Measurements from ENCODE around the gene ZCCHC4. TPM values are rescaled to one million over a fixed set of nuclear protein-coding genes. Genes with fewer than 3 reads are reported as not detected.

Gene ZCCHC4, protein sequence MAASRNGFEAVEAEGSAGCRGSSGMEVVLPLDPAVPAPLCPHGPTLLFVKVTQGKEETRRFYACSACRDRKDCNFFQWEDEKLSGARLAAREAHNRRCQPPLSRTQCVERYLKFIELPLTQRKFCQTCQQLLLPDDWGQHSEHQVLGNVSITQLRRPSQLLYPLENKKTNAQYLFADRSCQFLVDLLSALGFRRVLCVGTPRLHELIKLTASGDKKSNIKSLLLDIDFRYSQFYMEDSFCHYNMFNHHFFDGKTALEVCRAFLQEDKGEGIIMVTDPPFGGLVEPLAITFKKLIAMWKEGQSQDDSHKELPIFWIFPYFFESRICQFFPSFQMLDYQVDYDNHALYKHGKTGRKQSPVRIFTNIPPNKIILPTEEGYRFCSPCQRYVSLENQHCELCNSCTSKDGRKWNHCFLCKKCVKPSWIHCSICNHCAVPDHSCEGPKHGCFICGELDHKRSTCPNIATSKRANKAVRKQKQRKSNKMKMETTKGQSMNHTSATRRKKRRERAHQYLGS
- 11.4 TPM for total RNA-seq

DNA sequence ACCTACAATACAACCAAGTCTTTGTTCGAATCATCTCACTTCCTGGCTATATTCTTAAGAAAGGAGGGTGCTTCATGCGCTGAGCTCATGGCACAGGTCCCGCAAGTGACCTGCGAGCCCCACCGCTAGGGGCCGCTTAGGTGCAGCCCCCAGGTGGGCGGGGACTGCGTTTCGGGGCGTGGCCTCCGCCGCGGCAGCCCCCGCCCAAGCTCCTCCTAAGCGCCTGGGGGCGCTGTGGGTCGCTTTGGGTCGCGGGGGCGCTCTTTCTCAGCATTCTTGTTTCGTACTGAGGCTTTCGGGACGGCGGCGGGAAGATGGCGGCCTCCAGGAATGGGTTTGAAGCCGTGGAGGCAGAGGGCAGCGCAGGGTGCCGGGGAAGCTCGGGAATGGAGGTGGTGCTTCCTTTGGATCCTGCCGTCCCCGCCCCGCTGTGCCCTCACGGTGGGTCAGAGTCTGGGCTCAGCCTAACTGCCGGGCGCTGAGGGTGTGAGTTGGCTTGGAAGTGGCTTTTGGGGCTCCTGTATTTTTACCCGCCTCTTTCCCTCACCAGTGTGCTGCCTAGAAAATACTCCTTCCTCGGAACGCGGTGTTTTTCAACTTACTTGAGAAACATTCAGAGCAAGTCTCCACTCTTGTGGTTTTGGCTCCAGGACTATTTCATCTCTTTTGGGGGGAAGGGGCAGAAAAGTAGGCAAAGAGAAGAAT is at the start of gene ZCCHC4:
Gene ZCCHC4, plus strand, starts transcription at position 279 of the 705 bp plus-strand sequence. Its CDS starts 36 bp downstream, at position 315.
- FAIRE-seq (no peak), DNase-seq (ENCODE audit: low spot score in 2 of 2) (peak; percentile 70 to 83)

DNA sequence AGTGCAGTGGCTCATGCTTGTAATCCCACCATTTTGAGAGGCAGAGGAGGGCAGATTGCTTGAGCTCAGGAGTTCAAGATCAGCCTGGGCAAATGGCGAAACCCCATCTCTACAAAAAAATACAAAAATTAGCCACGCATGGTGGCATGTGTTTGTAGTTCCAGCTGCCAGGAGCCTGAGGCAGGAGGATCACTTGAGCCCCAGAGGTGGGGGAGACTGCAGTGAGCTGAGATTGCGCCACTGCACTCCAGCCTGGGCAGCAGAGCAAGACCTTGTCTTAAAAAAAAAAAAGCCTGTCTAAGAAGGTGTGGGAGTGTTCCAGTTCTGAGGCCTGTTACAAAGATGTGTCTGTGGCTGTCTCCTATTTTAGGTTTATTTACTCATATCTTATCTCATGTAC is 40.7 kb upstream of the ZCCHC4 start:
- FAIRE-seq = no peak
- DNase-seq (ENCODE audit: low spot score in 2 of 2) = no peak

- DNase-seq (ENCODE audit: low spot score in 2 of 2) (no peak), FAIRE-seq (no peak)
Measured at GRCh38 chr4:25280210-25280609, 32.4 kb upstream of the ZCCHC4 start.

GRCh38 chr4:25283948-25284347 is 28.6 kb upstream of the ZCCHC4 start:
- DNase-seq (ENCODE audit: low spot score in 2 of 2) (no peak), FAIRE-seq (no peak)

DNA sequence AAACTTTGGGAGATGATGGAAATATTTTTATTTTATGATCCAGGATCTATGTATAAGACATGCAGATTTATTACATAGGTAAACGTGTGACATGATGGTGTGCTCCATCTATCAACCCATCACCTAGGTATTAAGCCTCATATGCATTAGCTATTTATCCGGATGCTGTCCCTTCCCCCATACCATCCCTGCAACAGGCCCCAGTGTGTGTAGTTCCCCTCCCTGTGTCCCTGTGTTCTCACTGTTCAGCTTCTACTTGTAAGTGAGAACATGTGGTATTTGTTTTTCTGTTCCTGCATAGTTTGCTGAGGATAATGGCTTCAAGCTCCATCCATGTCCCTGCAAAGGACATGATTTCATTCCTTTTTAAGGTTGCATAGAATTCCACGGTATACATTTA is 28.1 kb upstream of the ZCCHC4 start:
- FAIRE-seq = no peak

GRCh38 chr4:25290490-25291067 is 22.0 kb upstream of the ZCCHC4 start:
- FAIRE-seq (no peak), DNase-seq (ENCODE audit: low spot score in 2 of 2) (no peak)

More for the DNA sequence above, 28.1 kb upstream of the ZCCHC4 start:
- no peak for DNase-seq (ENCODE audit: low spot score in 2 of 2)

- no peak for FAIRE-seq
- DNase-seq (ENCODE audit: low spot score in 2 of 2) = no peak
Measured at GRCh38 chr4:25291158-25291733, 21.3 kb upstream of the ZCCHC4 start.

GRCh38 chr4:25297528-25298242 is 14.9 kb upstream of the ZCCHC4 start:
- DNase-seq (ENCODE audit: low spot score in 2 of 2) = no peak
- no peak for FAIRE-seq

DNA sequence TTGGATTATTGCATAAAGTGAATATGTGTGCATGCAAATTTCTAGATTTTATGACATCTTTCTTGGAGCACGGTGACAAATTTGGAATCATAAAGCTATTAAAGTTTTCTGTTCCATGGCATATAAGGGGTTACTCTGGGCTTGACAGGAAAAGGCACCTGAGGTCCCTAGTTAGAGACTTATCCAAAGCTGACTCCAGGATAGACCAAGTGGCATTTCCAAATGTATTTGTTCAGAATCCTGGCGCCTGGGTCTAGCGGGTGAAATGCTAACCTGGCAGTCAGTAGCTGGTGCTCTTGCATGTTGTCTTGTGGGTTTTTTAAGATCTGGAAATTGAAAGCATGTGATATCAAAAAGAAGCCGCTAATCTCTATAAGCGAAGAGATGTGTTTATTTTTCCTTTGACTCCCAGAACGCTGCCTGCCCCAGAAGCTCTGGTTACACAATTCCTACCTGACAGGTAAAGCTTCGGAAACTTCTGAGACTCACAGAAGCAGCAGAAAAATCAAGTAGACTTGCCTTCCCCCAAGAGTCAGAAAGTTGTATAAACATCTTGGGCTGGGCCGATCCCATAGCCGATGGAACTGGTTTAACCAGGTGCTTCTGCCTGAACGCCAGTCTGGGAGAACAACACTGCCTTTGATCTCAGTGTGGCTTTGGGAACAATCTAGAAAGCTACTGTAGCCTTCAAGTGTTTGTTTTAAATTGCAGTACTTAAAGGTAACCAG is 12.9 kb upstream of the ZCCHC4 start:
- FAIRE-seq (no peak), DNase-seq (ENCODE audit: low spot score in 2 of 2) (no peak)

GRCh38 chr4:25301471-25301870 is 11.1 kb upstream of the ZCCHC4 start:
- FAIRE-seq = no peak

DNA sequence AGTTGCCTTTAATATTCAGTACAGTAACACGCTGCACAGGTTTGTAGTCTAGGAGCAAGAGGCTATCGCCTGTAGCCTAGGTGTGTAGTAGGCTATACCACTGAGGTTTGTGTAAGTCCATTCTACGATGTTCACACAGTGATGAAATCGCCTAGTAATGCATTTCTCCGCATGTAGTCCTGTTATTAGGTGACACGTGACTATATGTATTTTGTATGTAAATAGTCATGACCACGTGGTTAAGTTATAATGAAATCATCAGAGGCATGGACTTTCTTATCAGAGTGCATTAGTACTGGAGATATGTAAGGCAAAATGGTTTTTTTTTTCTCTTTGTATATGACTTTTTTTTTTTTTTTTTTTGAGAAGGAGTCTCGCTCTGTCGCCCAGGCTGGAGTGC is 9.9 kb upstream of the ZCCHC4 start:
- DNase-seq (ENCODE audit: low spot score in 2 of 2) (no peak), FAIRE-seq (no peak)

More at GRCh38 chr4:25301471-25301870, 11.1 kb upstream of the ZCCHC4 start:
- DNase-seq (ENCODE audit: low spot score in 2 of 2) = no peak

DNA sequence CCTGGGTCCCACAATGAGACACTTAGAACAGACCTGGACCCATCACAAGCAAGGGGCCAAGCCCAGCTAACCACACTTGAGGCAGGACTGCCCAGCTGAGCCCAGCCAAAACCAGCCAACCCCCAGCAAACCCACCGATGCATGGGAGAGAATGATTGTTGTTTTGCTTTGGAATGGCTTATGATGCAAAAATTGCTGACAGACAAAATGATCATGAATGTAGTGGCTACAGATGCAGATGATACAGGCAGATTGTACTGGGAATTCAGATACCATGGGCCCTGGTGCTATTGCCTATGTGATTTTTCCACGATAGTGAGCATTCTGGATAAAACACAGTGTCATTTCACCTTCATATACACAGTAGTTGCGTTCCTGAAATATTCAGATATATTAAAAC is 9.0 kb upstream of the ZCCHC4 start:
- FAIRE-seq (no peak), DNase-seq (ENCODE audit: low spot score in 2 of 2) (no peak)

- DNase-seq (ENCODE audit: low spot score in 2 of 2) = no peak
- no peak for FAIRE-seq
Measured at GRCh38 chr4:25306518-25307057, 6.0 kb upstream of the ZCCHC4 start.

- no peak for FAIRE-seq
- DNase-seq (ENCODE audit: low spot score in 2 of 2) = no peak
Measured at GRCh38 chr4:25307596-25307995, 5.0 kb upstream of the ZCCHC4 start.

DNA sequence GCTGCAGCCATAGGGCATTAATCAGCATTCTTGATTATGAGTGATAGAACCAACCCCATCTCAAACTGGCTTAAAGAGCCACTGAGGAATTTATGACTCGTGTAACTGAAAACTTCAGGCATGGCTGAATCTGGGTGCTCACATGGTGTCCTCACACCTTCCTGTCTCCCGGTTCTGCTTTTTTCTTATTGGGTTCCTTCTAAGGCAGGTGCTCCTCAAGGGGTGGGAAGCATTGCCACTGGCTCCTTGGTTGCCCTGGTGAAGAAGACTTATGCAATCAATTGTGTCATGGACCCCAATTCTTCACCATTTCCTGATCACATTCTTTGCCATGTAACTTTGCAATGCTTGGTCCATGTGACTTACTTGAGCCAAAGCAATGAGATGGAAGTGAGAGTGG is 4.3 kb upstream of the ZCCHC4 start:
- no peak for FAIRE-seq
- no peak for DNase-seq (ENCODE audit: low spot score in 2 of 2)

DNA sequence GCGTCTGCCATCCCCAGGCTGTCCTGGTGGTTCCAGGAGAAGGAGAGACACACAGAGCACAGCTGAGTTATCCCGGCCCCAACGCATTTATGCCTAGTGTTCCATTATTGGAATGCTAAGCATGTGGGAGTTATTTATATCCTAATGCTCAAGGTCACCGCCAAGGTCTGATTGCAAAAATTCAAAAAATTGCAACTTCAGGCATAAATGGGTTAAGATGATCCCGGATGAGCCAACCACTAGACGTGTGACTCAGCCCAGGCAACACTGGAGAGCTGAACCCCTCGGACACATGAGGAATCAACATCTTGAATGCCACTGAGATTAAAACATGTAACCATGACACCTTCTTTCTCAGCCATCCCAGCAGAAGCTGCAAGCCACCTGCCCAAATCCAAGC is 3.8 kb upstream of the ZCCHC4 start:
- no peak for DNase-seq (ENCODE audit: low spot score in 2 of 2)
- FAIRE-seq = no peak

DNA sequence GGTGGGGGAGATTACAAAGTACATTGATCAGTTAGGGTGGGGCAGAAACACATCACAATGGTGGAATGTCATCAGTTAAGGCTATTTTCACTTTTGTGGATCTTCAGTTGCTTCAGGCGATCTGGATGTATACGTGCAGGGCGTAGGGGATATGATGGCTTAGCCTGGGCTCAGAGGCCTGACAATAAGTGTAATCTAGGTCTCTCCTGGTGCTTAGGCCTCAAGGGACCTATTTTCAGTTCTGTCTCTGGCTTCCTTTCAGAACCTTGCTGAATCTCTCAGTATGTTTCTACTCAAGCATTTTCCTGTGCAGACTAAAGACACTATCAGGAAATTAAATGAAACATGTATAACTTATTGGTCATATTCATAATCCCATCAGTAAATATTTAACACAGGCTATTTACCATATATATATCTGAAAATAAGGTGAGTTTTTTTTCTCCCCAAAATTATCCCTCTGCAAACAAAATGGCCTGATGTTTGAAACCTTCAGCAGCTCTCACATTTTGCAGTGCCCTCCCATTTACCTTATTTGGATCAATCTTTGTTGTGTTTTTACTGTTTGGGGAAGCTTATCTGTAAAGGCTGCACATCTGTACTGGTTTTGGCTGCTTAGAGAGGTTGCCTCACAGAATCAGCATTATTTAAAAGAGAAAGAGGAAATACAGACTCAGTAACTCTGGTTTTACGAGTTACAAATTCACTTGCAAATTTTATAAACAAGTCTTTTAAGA is 2.3 kb upstream of the ZCCHC4 start:
- DNase-seq (ENCODE audit: low spot score in 2 of 2) (no peak), FAIRE-seq (no peak)

GRCh38 chr4:25310803-25311166 is 1.8 kb upstream of the ZCCHC4 start:
- FAIRE-seq (no peak), DNase-seq (ENCODE audit: low spot score in 2 of 2) (no peak)

Measured in frontal cortex (tissue), 4 donors.